Right ventricle myocardium superior (tissue), 1 donor: Measurements from ENCODE around the gene TBC1D5. TPM values are rescaled to one million over a fixed set of nuclear protein-coding genes. Genes with fewer than 3 reads are reported as not detected.
A peak's percentile ranks its signal among the peaks of the same experiment; 100 is the strongest.

ENCODE experiments used
- ATAC-seq: fragments of 200-7000 bp; cut with Tn5 transposase; one replicate; pipeline ENCODE4 v1.9.1; 2020; ENCODE audit warnings: mild to moderate bottlenecking; ENCODE audit not compliant: poor library complexity
- DNase-seq: peaks from one replicate; pipeline ENCODE4 v3.0.0-alpha.2; 2020
- intact Hi-C: fragments of 100-400 bp; cut with DNase I; formaldehyde crosslinking; loops from one replicate; pipeline ENCODE4 v1.11.2; 2022
- total RNA-seq: library from RNA; stranded (reverse); fragmentation: NEBNext Ultra II Directional; extraction: Animal tissue kit (Norgen Biotek cat#: 25700); gene quantifications from one replicate; pipeline ENCODE4 v1.2.1, GENCODE V29; 2021
- donor health status: DM: no; HTN: yes; CAD: no; lungs with severe emphysema.

Gene TBC1D5
- total RNA-seq, 1 donor from 2014 or later, result 28.2 TPM

- ATAC-seq (no peak), DNase-seq (no peak)
- intact Hi-C loops, result no loop called here
Observed at GRCh38 chr3:17314171-17314570, 428.3 kb downstream of the TBC1D5 start.

DNA sequence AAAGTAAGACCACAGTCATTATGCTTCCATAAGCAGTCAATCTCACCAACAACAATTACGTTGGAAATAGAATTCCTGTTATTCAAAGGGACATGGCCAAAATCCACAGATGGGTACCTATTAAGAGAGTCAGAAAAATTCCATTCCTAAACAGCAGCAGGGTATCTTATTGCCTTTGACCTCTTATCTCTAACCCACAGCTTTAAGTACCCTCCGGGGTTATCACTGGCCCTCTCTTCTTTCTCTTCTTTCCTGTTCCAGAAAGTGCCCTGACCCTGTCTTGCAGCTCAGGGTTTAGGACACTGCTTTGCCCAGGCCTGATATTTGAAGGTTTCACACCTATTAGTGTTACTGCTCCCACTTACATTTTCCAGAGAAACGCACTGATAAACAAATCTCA is 428.7 kb downstream of the TBC1D5 start:
- DNase-seq (no peak), ATAC-seq (no peak)
- intact Hi-C loops, result no loop called here

DNA sequence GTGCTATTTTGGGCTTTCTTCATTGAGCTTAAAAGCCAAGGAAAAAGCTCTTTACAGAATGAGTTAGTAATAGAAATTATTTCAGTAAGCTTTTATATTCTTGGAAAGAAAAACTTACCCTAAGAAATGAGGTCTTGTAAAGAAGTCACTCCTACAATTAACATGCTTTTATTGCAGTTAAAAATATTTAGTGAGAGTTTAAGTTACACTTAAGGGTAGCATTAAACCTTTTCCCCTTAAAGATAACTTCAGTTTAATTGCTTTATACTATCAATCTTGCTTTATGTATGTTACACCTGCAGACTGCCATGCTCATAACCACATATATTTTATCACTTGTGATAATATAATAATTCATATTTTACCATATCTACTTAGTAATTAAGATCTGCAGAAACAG is 431.4 kb downstream of the TBC1D5 start:
- intact Hi-C loops, result no loop called here
- ATAC-seq, result no peak
- DNase-seq, result no peak

GRCh38 chr3:17307887-17308286 is 434.5 kb downstream of the TBC1D5 start:
- ATAC-seq, result no peak
- DNase-seq, result no peak
- intact Hi-C loops, result no loop called here

DNA sequence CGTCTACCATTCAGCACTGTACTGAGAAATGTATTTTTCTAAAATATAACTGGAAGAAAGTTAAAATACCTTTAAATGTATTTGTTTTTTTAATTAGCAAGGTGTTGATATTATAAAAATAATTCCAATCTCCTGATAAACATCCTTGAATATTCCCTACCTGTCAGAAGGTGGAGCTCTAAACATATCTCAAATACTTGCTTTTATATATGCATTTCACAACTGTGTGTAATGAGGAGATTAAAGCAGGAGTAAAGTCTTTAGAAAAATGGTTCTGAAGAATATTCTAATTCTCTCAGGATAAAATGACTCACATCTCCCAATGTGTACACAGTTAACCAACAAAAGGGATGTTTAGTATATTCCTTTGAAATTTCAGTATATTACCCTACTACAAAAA is 434.9 kb downstream of the TBC1D5 start:
- ATAC-seq (no peak), DNase-seq (no peak)
- intact Hi-C loops, result no loop called here

GRCh38 chr3:17304969-17305368 is 437.5 kb downstream of the TBC1D5 start:
- no peak for DNase-seq
- intact Hi-C loops, result no loop called here
- peak; percentile 48 for ATAC-seq

DNA sequence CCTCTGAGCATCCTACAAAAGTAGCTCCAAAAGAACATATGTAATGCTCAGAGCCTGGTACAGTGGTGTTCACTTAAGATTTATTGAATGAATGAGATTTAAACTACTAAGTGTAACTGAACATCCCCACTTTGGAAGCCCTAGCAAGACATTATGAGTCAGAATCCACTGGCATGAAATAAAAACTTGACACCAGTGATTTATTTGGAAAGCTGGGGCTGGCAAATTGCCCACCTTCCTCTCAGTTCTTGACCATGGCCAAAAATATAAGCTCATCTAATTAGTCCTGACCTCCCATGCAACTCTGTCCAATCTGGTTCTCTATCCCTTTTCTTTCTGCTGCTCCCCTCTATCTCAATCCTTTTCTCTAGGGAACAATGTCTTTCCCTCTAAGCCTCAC is 439.7 kb downstream of the TBC1D5 start:
- intact Hi-C loops, result no loop called here
- peak; percentile 56 for ATAC-seq
- peak; percentile 48 for DNase-seq

DNA sequence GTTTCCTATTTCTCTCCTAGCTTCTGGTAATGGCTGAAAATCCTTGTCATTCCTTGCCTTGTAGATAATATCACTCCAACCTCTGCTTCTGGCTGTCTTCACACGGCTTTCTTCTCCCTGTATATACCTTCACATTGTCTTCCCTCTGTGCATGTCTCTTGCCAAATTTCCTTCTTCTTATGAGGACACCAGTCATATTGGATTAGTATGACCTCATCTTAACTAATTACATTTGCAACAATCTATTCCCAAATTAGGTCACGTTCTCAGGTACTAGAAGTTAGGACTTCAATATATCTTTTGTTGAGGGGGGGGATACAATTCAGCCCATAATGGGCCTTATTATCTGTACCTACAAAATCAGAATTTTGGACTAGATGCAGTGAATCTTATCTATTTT is 440.3 kb downstream of the TBC1D5 start:
- intact Hi-C loops, result no loop called here
- no peak for ATAC-seq
- no peak for DNase-seq

- intact Hi-C loops, result no loop called here
- ATAC-seq, result peak; percentile 40
- DNase-seq, result no peak
Observed at GRCh38 chr3:17301271-17301670, 441.2 kb downstream of the TBC1D5 start.

DNA sequence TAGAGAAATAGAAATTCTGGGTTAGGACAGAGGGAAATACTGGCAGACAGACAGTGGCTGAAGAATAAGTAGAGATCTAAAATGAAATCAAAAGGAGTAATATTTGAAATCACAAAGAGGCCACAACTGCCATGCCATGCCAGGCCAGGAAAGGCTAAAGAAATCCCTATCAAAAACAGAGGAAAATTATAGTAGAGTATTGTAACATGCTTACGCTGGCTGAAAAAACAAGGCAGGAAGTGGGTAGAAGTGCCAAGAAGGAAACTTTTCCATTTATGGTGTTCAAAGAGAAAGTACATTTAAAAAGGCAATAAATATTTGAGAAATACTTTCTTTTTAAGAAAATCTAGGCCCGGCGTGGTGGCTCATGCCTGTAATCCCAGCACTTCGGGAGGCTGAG is 442.0 kb downstream of the TBC1D5 start:
- no peak for ATAC-seq
- intact Hi-C loops, result no loop called here
- no peak for DNase-seq

DNA sequence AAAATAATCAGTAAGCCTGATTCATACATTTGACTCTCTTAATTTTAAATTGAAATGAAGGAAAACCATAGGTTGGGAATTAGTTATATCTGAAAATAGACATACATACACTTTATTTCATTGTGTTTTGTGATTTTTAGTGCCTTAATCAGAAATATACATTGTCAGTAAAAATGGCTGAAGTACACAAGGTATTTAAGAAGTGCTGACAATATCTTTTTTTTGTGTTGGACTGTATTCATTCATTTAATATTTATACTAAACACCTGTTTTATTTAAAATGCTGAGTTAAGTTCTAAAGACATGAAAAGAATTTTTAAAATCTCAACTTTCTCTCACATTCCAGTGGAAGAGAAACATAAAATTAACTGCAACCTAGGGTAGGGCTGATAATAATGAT is 444.4 kb downstream of the TBC1D5 start:
- DNase-seq, result no peak
- intact Hi-C loops, result no loop called here
- no peak for ATAC-seq

DNA sequence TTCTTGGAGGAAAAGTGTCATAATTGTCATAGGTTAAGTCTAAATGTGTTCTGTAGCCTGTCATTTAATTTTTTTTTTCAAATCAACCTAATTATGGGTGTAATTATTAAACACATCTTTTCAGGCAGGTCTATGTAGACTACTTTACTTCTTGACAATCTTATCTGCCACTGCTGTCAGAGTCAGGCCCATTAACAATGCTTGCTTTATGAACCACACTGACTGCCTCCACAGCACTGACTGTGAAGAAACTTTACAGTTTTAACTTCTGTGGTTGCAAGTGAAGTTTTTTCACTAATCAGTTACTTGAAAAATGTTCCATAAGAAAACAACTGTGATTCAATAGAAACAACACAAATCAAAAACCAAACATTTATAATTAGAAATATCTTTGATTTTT is 449.9 kb downstream of the TBC1D5 start:
- DNase-seq (no peak), ATAC-seq (no peak)
- intact Hi-C loops, result no loop called here

DNA sequence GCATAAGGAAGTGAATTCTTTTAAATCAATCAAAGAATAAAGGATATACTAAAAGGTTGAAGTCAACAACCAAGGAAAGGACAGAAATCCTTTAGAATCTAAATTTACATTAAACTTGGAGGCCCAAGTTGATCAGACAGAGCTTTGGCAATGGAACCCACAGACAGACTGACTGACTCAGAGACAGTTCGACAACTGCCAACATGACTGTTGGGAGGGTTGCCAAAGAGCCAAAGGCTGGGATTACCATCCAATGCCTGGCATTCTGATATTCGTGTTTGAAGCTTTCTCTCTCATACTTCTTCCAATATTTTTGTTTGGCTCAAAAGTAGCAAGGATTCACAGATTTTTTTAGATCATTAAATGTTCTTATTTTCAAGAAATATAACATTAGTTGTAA is 451.5 kb downstream of the TBC1D5 start:
- intact Hi-C loops, result no loop called here
- ATAC-seq (peak; percentile 52), DNase-seq (no peak)

GRCh38 chr3:17288839-17289399 is 453.5 kb downstream of the TBC1D5 start:
- DNase-seq, result peak; percentile 30
- ATAC-seq, result no peak
- intact Hi-C loops, result no loop called here

- intact Hi-C loops, result no loop called here
- DNase-seq (no peak), ATAC-seq (peak; percentile 80)
Observed at GRCh38 chr3:17287006-17287689, 455.3 kb downstream of the TBC1D5 start.

DNA sequence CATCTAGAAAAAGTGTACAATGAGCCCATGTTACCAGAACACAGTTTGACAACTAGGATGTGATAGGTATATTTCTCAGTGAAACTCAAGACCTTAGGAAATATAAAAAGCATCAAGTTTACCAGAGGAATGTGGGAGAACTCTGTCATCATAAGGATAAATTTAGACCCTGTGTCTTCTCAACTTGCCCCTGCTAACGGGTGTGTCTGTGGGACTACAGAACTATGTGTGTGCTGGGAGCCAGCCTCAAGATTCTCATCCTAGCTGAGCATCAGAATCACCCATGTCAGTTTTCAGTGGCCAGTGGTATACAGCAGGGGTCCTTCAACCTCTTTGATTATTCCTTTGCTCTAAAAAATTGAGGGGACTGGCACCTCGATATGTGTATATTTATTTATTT is 464.4 kb downstream of the TBC1D5 start:
- ATAC-seq, result no peak
- no peak for DNase-seq
- intact Hi-C loops, result no loop called here

DNA sequence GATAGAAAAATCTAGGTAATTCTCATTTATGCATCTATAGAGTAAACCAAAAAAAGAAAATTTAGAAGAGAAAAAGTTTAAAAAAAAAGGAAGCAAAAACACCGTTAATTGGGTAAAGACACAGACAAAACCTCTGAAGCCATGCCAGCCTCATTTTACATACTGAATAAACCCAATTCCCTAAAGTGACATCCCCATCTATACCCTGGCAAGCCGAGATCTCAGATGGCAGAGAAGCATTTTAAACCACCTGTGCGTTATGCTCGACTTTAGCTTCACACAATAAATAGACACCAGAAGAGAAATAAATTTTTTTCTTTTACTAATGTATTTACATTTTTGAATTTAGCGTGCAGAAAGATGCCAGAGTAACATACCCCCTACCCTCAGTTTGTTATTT is 475.6 kb downstream of the TBC1D5 start:
- no peak for DNase-seq
- ATAC-seq, result no peak
- intact Hi-C loops, result no loop called here

GRCh38 chr3:17261627-17262369 is 480.6 kb downstream of the TBC1D5 start:
- no peak for ATAC-seq
- intact Hi-C loops, result loop anchor here (5.0 kb wide), 1 partner anchor 581 kb away; no protein-coding TSS in a partner anchor
- DNase-seq, result no peak

DNA sequence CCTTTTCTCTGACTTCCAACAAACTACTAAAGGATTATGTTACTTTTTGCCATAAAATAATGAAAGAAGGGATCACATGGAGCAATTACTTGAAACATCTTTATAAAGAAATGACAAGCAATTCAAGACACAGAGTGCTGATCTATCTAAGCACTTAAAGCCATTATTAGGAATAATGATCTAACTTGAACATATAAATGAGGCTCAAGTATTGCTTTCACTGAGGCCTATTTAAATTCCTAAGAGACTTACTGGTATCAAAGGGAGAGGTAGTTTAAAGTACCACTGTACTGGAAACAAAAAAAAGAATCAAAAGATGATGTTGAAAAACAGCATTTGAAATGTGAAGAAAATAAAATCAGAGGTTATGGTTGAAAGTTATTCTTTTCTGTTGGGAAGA is 482.2 kb downstream of the TBC1D5 start:
- no peak for DNase-seq
- intact Hi-C loops, result loop anchor here (5.0 kb wide), 1 partner anchor 582 kb away; no protein-coding TSS in a partner anchor
- no peak for ATAC-seq

DNA sequence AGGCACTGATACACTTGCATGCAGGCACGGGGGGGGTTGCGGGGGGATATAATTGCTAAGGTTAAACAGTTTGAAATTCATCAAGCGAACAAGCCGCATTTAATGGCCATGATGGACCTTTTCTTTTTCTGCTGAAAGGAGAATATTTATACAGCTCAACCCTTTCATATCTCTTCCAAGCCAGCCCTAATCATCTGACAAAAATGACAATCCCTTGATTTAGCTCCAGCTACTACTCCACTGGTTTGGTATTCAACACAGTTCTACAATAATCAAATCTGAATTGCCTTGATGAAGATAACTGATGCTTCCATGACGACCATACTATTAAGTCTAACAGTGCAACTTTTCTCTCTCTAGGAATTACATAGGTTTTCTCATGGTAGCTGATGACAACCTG is 482.7 kb downstream of the TBC1D5 start:
- ATAC-seq (no peak), DNase-seq (no peak)
- intact Hi-C loops, result loop anchor here (5.0 kb wide), 2 partner anchors 153 to 583 kb away; no protein-coding TSS in a partner anchor
